Measurements from ENCODE around the gene PRR12. TPM values are rescaled to one million over a fixed set of nuclear protein-coding genes. Genes with fewer than 3 reads are reported as not detected.

PRR12 gene, protein sequence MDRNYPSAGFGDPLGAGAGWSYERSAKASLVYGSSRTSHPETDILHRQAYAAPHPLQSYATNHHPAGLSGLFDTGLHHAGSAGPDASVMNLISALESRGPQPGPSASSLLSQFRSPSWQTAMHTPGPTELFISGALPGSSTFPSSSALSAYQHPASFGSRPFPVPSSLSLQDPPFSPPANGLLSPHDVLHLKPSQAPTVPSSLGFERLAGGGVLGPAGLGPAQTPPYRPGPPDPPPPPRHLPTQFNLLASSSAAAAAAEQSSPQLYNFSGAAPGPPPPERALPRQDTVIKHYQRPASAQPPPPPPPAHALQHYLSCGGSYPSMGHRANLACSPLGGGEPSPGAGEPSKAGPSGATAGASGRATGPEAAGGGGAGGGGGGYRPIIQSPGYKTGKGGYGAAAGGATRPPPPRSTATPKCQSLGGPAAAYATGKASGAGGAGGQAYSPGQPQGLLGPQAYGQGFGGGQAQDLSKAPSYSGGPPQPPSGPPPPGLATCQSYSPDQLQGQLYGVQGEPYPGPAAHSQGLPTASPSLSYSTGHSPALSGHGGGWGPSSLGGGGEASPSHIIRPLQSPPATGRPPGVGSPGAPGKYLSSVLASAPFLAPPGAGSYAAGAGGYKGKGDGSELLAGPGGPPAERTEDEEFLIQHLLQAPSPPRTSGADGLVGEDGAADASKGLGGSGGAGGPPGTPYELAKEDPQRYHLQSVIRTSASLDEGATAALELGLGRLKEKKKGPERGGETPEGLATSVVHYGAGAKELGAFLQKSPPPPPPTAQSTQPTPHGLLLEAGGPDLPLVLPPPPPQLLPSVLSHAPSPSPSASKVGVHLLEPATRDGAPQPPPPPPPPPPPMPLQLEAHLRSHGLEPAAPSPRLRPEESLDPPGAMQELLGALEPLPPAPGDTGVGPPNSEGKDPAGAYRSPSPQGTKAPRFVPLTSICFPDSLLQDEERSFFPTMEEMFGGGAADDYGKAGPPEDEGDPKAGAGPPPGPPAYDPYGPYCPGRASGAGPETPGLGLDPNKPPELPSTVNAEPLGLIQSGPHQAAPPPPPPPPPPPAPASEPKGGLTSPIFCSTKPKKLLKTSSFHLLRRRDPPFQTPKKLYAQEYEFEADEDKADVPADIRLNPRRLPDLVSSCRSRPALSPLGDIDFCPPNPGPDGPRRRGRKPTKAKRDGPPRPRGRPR (N-terminal part only)
- polyA plus RNA-seq (ENCODE audit: insufficient read length in 4 of 4), result 10 to 100 TPM; 15.1 to 32.6 (median 26.6) TPM

DNA sequence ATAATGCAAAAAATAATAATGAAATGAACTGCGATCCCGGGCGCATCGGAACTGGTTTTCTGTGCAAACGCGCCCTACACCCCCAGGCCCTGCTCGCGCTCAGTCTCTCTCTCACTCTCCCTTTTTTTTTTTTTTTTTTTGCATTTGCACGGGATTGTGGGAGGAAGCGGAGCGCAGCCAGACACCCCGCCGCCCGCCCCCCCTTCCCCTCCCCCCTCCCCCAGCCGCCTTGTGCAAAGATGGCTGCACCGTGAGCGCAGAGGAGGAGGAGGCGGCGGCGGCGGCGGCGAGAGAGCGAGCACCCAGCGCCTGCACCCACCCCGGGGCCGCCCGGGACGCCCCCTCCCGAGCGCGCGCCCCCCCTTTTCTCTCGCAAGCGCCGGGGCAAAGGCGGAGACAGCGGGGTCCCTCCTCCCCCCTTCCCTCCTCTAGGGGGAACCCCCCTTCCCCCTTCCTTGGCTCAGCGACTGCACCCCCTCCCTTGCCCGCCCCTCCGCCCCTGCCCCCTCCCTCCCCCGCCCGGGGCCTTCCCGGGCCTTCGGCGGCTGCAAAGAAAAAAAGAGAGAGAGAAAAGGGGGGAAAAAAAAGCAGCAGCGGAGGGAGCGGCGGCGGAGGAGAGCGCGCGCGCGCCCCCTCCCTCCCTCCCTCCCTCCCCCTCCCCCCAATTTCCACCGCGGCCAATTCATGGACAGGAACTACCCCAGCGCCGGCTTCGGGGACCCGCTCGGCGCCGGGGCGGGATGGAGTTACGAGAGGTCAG, at the start of gene PRR12:
TSS of gene PRR12 (plus strand) at position 212 of the 760 bp plus-strand sequence. CDS start at position 685, 473 bp downstream.
- no peak for DNase-seq (ENCODE audit: low read depth in 4 of 4, low spot score in 2 of 4)

DNA sequence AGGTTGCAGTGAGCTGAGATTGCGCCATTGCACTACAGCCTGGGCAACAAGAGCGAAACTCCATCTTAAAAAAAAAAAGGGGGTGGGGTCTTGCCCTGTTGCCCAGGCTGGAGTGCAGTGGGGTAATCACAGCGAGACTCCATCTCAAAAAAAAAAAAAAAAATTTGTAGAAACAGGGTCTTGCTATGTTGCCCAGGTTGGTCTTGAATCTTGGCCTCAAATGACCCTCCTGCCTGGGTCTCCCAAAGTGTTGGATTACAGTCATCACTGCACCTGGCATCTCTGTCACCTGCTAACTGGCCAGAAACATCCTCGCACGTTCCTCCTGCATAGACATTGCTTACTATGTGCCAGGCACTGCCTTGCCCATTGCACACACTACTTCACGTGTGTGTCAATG, 49.1 kb upstream of the PRR12 start:
- no peak for DNase-seq (ENCODE audit: low read depth in 4 of 4, low spot score in 2 of 4)

DNA sequence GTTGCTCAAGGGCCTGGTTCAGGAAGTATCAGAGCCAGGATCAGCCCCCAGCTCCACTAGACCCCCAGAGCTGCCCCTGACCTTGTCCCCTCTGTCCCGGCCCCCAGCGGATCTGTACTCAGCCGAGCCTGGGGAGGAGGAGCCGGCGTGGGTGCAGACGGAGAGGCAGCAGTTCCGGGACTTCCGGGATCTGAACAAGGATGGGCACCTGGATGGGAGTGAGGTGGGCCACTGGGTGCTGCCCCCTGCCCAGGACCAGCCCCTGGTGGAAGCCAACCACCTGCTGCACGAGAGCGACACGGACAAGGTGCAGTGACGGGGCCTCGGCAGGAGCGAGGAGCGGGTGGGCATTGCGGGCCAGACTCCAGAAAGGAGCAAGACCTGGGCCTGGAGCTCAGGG, 48.5 kb upstream of the PRR12 start:
- no peak for DNase-seq (ENCODE audit: low read depth in 4 of 4, low spot score in 2 of 4)

DNA sequence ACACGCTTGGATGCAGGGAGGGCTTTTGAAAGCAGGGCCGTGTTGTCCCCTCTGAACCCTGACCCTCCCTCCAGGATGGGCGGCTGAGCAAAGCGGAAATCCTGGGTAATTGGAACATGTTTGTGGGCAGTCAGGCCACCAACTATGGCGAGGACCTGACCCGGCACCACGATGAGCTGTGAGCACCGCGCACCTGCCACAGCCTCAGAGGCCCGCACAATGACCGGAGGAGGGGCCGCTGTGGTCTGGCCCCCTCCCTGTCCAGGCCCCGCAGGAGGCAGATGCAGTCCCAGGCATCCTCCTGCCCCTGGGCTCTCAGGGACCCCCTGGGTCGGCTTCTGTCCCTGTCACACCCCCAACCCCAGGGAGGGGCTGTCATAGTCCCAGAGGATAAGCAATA, 48.0 kb upstream of the PRR12 start:
- DNase-seq (ENCODE audit: low read depth in 4 of 4, low spot score in 2 of 4), result no peak

DNA sequence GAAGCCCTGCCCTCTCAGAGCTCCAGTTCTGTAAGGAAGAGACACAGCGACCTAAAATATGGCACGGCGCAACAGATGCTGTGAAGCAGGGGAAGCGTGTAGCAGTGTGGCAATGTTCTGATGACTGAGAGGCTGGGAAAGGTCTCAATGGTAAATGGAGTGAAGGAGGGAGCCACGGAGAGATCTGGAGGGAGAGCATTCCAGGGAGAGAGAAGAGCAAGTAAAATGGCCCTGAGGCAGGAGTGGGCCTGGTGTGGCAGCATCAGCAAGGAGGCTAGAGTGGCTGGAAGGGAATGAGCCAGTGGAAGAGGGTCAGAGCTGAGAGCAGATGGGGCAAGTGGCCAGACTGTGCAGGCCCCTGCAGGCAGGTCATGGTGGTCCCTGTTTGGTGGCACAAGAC, 46.8 kb upstream of the PRR12 start:
- DNase-seq (ENCODE audit: low read depth in 4 of 4, low spot score in 2 of 4), result no peak

DNA sequence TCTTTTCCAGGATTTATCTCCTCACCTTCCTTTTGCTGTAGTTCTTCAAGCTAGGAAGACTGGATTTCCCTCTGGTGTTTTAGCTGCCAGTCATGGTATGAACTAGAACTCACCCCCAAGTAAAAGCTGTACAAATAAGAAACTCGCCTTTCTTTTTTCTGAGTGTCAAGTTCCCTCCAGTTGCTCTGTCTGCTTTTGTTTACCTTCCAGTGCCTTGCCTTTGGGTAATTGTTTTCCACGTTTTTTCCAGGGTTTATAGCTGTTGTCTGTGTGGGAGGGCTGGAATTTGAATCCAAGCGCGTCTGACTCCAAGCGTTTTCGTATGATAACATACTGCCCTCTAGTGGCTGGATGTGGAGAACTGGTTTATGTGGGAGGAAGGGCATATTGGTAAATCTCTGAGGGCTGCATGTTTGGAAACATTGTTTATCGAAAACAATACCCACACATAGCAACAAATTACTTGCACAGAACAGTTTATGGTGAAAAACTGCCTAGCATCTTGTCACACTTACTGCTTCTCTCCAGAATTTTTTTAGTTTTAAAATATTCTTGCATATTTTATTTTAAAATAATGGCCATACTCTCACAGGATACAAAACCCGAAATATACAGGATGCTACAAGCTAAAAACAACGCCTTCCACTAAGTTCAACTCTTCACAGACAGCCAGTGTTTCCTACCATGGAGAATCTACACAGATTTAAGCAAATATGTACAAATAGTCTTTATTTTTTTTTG, 44.0 kb upstream of the PRR12 start:
- peak; percentile 89 to 95 (median 92) for DNase-seq (ENCODE audit: low read depth in 4 of 4, low spot score in 2 of 4)

DNA sequence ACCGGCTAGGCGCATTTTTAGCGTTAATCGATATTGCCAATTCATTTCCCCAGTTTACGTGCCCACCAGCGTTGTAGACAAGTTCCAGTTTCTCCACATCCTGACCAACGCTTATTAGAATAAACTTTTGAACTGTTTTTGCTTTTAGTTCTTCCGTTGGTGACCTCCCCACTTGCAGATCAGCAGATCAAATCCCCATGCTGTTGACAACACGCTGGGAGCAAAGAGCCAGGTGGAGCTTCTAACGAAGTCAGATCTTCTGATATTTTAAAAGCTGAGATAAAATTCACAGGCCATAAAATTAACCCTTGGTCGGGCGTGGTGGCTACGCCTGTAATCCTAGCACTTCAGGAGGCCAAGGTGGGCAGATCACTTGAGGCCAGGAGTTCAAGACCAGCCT, 41.9 kb upstream of the PRR12 start:
- DNase-seq (ENCODE audit: low read depth in 4 of 4, low spot score in 2 of 4), result no peak

DNA sequence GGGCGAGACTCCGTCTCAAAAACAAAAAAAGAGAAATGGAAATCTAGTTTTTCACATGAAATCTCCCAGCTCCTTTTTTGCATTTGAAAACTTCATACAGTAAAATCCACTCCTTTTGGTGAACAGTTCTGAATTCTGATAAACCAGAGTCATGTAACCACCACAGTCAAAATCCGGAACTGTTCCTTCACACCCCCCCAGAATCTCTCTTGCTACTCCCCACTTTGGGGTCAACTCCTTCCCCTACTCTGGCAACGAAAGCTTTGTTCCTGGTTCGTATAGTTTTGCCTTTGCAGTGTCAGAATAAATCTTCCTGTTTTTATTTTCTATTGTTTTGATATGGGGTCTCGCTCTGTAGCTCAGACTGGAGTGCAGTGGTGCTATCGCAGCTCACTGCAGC, 39.5 kb upstream of the PRR12 start:
- DNase-seq (ENCODE audit: low read depth in 4 of 4, low spot score in 2 of 4), result no peak

DNA sequence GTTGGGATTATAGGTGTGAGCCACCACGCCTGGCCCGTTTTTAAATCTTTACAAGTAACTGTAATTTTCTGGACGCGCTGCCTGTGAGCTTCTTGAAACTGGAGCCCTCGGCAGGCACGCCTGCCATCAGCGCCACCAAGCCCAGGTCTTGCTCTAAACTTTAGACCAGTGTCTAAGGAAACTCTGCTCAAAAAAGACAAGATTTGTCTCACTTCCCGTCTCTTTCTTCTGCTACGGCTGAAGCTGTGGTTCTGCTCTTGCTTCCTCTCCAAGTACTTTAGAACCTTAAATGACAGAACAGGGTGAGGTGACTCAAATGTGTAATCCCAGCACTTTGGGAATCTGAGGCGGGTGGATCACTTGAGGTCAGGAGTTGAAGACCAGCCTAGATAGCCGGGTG, 38.2 kb upstream of the PRR12 start:
- no peak for DNase-seq (ENCODE audit: low read depth in 4 of 4, low spot score in 2 of 4)

DNA sequence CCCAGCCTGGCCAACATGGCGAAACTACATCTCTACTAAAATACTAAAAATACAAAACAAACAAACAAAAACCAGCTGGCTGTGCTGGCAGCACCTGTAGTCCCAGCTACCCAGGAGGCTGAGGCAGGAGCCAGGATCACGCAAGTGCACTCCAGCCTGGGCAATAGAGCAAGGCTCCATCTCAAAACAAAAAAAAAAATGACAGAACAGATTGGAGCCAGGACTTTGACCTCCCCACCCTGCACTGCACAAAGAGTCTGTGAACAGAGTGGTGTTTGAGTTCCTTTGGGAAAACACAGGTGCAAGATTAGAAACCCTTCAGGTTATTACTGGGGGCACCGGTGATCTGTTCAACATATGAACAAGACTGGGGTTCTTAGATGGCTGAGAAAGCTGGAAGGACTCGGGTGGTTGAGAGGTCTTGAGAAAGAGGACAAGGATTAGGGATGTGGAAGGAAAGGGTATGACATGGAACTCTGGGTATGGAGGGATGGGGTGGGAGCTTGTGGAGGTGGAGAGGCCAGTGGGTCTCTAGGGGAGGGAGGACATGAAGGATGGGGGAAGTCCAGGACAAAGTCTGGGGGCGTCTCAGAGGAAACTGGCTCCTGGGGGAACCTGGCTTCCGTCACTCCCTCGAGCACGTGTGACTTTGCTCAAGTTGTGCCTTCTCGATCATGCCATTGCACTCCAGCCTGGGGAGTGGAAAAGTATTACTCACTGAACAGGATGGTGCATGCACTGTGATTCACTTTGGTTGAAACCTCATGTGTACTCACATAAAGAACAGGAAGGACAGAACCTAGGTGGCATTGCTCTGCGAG, 37.3 kb upstream of the PRR12 start:
- no peak for DNase-seq (ENCODE audit: low read depth in 4 of 4, low spot score in 2 of 4)

DNA sequence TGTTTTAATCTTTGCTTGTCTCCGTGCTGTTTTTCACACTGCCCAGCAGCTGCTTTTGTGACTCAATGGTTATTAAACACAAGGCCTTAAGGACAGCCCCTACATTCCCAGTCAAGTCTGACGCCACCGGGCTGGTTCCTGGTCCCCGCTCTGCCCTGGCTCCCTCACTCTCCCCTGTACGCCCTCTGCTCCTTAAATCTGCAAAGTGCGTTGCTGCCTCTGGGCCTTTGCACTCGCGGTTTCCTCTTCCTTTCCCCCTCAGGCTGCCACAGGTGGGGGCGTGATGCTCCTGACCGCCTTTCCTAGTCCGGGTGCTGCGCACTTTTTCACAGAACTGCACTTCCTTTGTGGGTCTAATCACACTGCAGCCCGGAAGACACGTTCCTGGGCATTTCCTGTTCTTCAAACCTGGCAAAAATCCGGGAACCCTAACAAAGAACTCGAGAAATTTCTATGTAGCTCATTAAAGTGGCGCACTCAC, 36.2 kb upstream of the PRR12 start:
- DNase-seq (ENCODE audit: low read depth in 4 of 4, low spot score in 2 of 4), result no peak

DNA sequence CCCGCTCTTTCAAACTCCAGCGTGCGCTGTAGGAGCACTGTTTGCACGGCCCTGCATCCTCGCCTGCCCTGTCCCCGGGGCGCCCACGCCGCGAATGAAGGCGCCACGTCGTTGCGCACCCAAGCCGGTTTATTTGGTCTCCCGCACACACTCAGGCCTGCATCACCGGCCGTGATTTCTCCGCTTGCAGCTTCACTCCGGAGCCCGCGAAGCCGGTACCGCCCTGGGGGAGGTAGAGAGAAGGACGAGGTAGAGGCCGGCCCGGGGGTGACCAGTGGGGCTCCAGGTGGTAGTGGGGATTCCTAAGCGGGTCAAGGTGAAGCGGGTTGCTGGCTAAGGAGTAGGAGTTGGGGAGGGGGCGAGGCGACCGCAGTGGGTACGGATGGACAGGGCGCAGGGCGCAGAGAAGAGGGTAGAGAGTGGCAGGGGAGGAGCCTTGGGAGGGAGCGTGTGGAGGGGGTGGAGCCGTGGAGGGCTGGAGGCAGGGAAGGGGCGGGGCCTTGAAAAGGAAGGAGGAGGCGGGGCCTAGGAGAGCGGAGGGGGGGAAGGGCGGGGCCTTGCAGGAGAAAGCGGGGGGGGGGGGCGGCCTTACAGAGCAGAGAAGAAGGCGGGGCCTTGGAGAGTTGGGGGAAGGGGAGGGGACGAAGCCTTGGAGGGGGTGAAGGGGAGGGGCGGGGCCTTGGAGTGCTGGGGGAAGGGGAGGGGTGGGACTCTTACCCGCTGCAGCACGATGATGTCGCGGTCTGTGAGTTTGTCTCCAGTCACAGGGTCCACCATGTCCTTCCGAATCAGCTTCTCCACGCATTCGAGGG, 35.2 kb upstream of the PRR12 start:
- no peak for DNase-seq (ENCODE audit: low read depth in 4 of 4, low spot score in 2 of 4)

DNA sequence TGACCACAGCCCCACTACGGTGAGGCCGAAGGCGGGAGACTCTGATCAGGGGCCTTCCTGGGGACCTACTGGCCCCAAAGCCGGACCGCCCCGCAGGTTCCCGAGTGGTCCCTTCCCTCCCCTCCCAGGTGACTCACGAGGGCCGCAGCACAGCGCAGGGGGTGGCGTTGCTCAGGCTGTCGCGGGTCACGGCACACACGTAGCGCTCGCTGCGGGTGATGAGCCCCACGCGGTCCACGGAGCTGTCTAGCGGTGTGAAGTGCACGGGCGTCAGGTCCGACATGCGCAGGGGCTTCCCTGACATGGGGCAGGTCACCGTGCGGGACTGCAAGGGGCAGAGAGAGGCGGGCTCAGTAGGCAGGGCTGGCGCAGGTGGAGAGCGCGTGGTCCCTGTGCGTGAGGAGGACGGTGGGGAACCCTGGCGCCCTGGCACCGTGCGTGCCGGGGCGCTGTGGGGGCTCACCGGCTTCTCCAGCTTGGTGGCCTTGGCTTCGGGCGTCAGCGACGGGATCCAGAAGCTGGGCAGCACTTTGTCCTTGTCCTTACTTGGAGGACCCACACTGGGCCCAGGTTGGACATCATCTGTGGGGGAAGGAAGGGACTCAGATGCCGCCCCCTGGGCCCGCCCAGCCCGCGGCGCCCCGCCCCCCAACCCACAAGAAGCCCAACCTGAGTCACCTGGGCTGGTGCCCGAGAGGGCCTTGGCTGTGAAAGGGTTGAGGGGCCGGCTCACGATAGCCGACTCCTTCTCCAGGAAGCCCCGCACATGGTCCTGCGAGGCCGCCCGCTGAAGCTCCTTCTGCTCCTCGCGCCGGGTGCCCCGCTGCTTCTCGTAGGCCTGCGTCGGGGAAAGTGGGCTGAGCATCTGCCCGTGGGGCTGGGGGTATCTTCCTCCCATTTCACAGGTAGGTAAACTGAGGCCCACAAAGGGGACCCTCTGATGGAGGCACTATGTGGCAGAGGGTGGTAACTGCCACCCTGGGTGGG, 34.3 kb upstream of the PRR12 start:
- DNase-seq (ENCODE audit: low read depth in 4 of 4, low spot score in 2 of 4), result no peak

DNA sequence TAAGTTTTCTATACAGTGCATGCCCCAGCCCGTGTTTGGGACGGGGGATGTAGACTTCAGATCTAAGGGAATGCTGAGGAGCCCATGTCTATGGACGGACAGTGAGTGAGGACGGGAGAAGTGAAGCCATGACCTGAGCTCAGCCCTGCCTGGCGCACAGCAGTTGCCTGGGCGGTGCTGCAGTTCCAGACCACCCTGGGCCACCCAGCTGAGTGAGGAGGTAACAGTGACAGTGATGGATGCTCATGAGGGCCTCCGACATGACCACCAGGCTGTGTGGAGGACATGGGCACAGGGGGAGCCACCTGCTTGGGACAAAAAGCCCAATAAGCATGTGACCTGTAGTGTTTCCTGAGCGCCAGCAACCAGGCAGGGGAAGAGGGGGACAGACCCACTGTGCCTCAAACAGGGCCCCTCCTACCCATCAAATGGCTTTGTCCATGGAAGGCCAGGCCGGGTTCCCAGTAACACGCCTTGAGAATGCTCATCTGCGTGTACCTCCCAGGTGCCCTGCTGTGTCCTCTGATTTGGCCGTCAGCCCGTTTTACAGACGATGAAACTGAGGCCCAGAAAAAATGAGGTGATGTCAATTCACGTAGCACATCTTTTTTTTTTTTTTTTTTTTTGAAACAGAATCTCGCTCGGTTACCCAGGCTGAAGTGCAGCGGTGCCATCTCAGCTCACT, 33.2 kb upstream of the PRR12 start:
- DNase-seq (ENCODE audit: low read depth in 4 of 4, low spot score in 2 of 4), result no peak

DNA sequence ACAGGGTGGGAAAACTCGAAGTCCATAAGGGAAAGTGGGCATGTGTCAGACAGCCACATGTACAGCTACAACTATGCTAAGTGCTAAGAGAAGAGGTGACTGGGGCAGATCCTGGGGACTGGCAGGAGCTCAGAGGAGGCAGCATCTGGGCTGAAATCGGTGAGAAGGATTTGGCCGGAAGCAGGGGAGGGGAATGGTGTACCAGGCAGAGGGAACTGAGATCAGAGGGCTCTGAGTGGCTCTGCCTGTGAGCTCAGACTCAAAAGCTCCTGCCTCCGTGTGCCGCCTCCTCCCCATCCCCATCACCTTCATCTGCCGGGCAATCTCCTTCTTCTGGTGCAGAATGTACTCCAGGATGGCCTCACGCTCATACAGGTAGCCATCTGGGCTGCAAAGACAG, 32.4 kb upstream of the PRR12 start:
- DNase-seq (ENCODE audit: low read depth in 4 of 4, low spot score in 2 of 4), result no peak

DNA sequence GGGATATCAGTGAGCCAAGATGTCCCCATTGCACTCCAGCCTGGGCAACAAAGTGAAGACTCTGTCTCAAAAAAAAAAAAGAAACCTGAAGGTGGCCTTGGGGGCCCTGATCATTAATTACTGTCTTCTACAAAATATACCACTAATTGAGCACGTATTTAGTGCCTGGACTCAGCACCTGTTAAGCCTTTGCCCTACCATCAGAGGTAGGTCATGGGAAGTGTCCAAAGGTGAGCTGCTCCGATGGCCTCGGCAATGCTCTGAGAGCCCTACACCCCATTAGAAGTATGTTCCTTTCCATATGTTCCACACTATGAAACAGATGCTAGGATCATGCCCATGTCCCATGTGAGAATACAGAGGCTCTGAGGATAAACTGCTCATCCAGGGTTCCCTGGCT, 31.5 kb upstream of the PRR12 start:
- DNase-seq (ENCODE audit: low read depth in 4 of 4, low spot score in 2 of 4), result no peak
